Effector memory CD8-positive, alpha-beta T cell (primary cell): ENCODE results near the gene RNASE7.

Experiments
- ATAC-seq: fragments of 150-1000 bp; cut with Tn5 transposase; replicated peaks from 2 replicates; pipeline ENCODE4 v1.10.0; 2021; ENCODE audit warnings: mild to moderate bottlenecking, moderate library complexity
- DNase-seq, 3 experiments: peaks; one replicate each; pipeline ENCODE4 v3.0.0; 2021
- H3K27ac Mint-ChIP-seq, 2 donors: one replicate each; pipeline ENCODE4 v1.8.0; 2022; ENCODE audit warnings: mild to moderate bottlenecking in 2 of 2, mixed read lengths in 2 of 2, moderate library complexity in 2 of 2
- H3K27me3 Mint-ChIP-seq, 2 donors: one replicate each; pipeline ENCODE4 v1.8.0; 2022; ENCODE audit warnings: mixed read lengths in 2 of 2
- H3K36me3 Mint-ChIP-seq: one replicate; pipeline ENCODE4 v1.8.0; 2022; ENCODE audit warnings: mild to moderate bottlenecking, moderate library complexity, mixed read lengths; ENCODE audit not compliant: insufficient read depth
- H3K4me1 Mint-ChIP-seq, 2 donors: one replicate each; pipeline ENCODE4 v1.8.0; 2022; ENCODE audit warnings: low read depth in 2 of 2, mixed read lengths in 2 of 2
- H3K4me3 Mint-ChIP-seq, 2 donors: one replicate each; pipeline ENCODE4 v1.8.0; 2022; ENCODE audit warnings: mild to moderate bottlenecking in 2 of 2, mixed read lengths in 2 of 2, moderate library complexity in 2 of 2
- H3K9me3 Mint-ChIP-seq, 2 donors: one replicate each; pipeline ENCODE4 v1.8.0; 2022; ENCODE audit warnings: mixed read lengths in 2 of 2

Gene RNASE7

GRCh38 chr14:21056520-21057163 is 14.5 kb downstream of the RNASE7 start:
- ATAC-seq (no peak), DNase-seq (no peak)
- Mint-ChIP-seq H3K4me3 (no peak overlapping the region), H3K36me3 (no peaks in the 10 kb centered on the region), H3K27ac (no peak overlapping the region), H3K4me1 (no peaks in the 10 kb centered on the region), H3K9me3 (no peaks in the 10 kb centered on the region), H3K27me3 (peaks cover 33 to 48% of the 10 kb centered on the region in 2 donors)

DNA sequence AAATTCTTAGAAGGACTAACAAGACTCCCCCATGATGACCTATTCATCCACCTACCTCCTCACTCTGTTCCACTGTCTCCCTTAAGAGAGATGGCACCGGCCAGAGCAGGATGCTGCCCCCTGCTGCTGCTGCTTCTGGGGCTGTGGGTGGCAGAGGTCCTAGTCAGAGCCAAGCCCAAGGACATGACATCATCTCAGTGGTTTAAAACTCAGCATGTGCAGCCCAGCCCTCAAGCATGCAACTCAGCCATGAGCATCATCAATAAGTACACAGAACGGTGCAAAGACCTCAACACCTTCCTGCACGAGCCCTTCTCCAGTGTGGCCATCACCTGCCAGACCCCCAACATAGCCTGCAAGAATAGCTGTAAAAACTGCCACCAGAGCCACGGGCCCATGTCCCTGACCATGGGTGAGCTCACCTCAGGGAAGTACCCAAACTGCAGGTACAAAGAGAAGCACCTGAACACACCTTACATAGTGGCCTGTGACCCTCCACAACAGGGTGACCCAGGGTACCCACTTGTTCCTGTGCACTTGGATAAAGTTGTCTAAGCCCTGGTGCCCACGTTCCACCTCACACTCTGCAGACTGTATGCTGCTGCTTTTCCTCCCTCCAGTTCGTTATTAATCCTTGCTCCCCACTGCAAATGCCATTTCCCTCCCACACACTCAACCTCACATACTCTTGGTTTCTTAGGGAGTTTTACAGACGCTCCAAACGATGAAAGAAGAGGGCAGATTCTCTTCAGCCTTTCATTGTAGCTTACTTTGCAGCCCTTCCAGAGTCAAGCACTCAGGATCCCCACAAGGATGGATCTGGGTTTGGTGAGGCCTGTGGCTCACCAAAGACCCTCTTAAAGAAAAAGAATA is 15.9 kb downstream of the RNASE7 start, which contains the start of gene RNASE8:
Gene RNASE8, plus strand, starts transcription at position 20 of the 873 bp plus-strand sequence. Its CDS starts 71 bp downstream, at position 91.
- Mint-ChIP-seq H3K27me3 (peaks cover 36 to 47% of the 10 kb centered on the region in 2 donors), H3K4me1 (no peaks in the 10 kb centered on the region), H3K9me3 (no peaks in the 10 kb centered on the region), H3K27ac (no peak within 1 kb of the TSS), H3K36me3 (no peaks in the 10 kb centered on the region), H3K4me3 (no peak within 1 kb of the TSS)
- DNase-seq (no peak), ATAC-seq (no peak)

DNA sequence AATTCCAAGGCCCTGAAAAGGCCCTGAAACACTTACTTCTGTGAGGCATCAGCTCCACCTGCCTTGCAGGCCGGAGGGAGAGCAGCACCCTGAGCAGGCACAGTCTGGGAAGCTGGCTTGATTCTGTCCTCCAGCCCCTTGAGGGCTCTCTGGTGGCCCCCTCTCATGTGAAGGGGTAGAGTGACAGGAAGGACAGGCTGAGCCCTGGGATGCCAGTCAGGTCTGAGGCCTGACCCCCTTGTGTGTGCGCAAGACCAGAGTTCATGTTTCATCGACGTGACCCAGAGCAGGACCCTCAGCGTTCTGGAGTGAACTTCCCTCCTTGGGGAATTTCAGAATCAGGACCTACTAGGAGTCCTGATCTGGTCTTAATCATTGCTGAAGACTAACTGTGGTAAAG is 16.7 kb downstream of the RNASE7 start:
- ATAC-seq (no peak), DNase-seq (no peak)
- H3K36me3 Mint-ChIP-seq, result no peaks in the 10 kb centered on the region
- no peaks in the 10 kb centered on the region for H3K4me1 Mint-ChIP-seq
- no peaks in the 10 kb centered on the region for H3K9me3 Mint-ChIP-seq
- peaks cover 43 to 54% of the 10 kb centered on the region in 2 donors for H3K27me3 Mint-ChIP-seq
- H3K4me3 Mint-ChIP-seq, result no peak overlapping the region
- no peak overlapping the region for H3K27ac Mint-ChIP-seq

- Mint-ChIP-seq H3K27ac (no peak overlapping the region), H3K36me3 (no peaks in the 10 kb centered on the region), H3K9me3 (no peaks in the 10 kb centered on the region), H3K4me1 (no peaks in the 10 kb centered on the region), H3K4me3 (no peak overlapping the region), H3K27me3 (peaks cover 46 to 57% of the 10 kb centered on the region in 2 donors)
- ATAC-seq, result no peak
- no peak for DNase-seq
These were observed 17.9 kb downstream of the RNASE7 start for GRCh38 chr14:21059842-21060613.

- Mint-ChIP-seq H3K36me3 (no peaks in the 10 kb centered on the region), H3K27me3 (peaks cover 54 to 65% of the 10 kb centered on the region in 2 donors), H3K4me1 (no peaks in the 10 kb centered on the region), H3K27ac (no peak overlapping the region), H3K9me3 (no peaks in the 10 kb centered on the region), H3K4me3 (no peak overlapping the region)
- no peak for ATAC-seq
- no peak for DNase-seq
These were observed 18.6 kb downstream of the RNASE7 start for GRCh38 chr14:21060614-21061346.

GRCh38 chr14:21061347-21061668 is 19.1 kb downstream of the RNASE7 start:
- H3K4me1 Mint-ChIP-seq, result no peaks in the 10 kb centered on the region
- H3K36me3 Mint-ChIP-seq, result no peaks in the 10 kb centered on the region
- H3K27ac Mint-ChIP-seq, result no peak overlapping the region
- ATAC-seq (no peak), DNase-seq (no peak)
- no peak overlapping the region for H3K4me3 Mint-ChIP-seq
- H3K27me3 Mint-ChIP-seq, result peaks cover 59 to 70% of the 10 kb centered on the region in 2 donors
- H3K9me3 Mint-ChIP-seq, result no peaks in the 10 kb centered on the region

DNA sequence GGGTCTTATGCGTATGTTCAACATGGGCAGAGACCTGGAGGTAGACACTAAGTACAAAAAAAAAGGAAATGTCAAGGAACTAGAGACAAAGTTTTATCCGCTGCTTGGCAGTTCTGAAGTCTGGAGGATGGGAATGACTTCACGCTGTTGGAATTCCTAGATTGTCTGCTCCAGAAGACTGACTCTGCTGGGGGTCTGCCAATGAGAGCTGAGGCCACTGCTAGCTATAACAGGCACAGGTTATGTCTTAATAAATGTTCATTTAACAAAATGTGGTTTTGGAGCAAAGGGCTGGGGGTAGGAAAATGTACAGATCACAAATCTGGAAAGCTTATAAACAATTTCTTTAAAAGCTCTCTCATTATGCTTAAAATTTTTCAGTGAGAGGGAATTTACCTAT is 21.3 kb downstream of the RNASE7 start:
- no peaks in the 10 kb centered on the region for H3K9me3 Mint-ChIP-seq
- ATAC-seq (no peak), DNase-seq (no peak)
- peaks cover 78 to 85% of the 10 kb centered on the region in 2 donors for H3K27me3 Mint-ChIP-seq
- H3K27ac Mint-ChIP-seq, result no peak overlapping the region
- H3K4me1 Mint-ChIP-seq, result peaks cover 1% of the 10 kb centered on the region in 2 donors
- H3K36me3 Mint-ChIP-seq, result peaks cover 2% of the 10 kb centered on the region
- H3K4me3 Mint-ChIP-seq, result no peak overlapping the region

DNA sequence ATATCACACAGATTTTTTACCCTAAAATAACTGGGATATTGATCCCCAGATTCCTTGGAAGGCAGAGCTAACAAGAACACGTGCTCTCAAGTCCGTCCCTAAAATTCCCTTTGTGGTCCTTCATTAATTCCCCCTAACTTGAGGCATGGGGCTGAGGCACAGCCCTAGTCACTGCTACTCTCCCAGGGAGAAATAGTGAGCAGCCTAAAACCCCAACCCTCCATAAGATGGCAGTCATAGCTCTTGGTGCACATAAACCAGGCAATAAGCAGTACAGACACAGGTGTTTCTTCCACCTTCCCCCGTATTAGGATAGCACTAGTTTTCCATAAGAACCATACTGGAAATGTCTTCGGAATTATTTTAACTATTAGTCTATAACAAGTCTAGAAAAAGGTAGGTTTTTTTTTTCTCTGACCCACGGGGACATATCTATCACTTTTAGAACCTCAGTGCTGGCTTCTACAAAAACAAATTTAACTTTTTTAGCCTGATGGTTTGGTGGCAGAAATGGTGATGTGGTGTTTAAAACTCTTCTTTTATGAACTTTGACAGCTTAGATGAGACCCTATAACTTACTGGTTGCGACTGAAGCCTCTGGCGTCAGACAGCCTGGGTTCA is 24.8 kb downstream of the RNASE7 start:
- DNase-seq, result no peak
- ATAC-seq, result no peak
- Mint-ChIP-seq H3K36me3 (peaks cover 8% of the 10 kb centered on the region), H3K27ac (no peak overlapping the region), H3K4me3 (no peak overlapping the region), H3K27me3 (peaks cover 89 to 90% of the 10 kb centered on the region in 2 donors), H3K9me3 (no peaks in the 10 kb centered on the region), H3K4me1 (peaks cover 28 to 31% of the 10 kb centered on the region in 2 donors)

GRCh38 chr14:21068521-21069387 is 26.6 kb downstream of the RNASE7 start:
- Mint-ChIP-seq H3K27ac (peak overlapping the region; percentile 92 to 93), H3K9me3 (no peaks in the 10 kb centered on the region), H3K4me1 (peaks cover 28 to 34% of the 10 kb centered on the region in 2 donors), H3K27me3 (peaks cover 89 to 90% of the 10 kb centered on the region in 2 donors), H3K4me3 (peak overlapping the region; percentile 85 to 86), H3K36me3 (peaks cover 11% of the 10 kb centered on the region)
- ATAC-seq (peak; percentile 64), DNase-seq (peak; percentile 56 to 62 (median 58))

GRCh38 chr14:21069388-21070082 is 27.4 kb downstream of the RNASE7 start:
- peak; percentile 36 for ATAC-seq
- DNase-seq, result peak; percentile 18 to 29 (median 28)
- Mint-ChIP-seq H3K27me3 (peaks cover 83 to 94% of the 10 kb centered on the region in 2 donors), H3K4me3 (peak overlapping the region; percentile 85 to 86), H3K36me3 (peaks cover 11% of the 10 kb centered on the region), H3K9me3 (no peaks in the 10 kb centered on the region), H3K27ac (peak overlapping the region; percentile 92 to 93), H3K4me1 (peaks cover 28 to 34% of the 10 kb centered on the region in 2 donors)

- Mint-ChIP-seq H3K36me3 (peaks cover 11% of the 10 kb centered on the region), H3K27ac (peak within 1 kb of the TSS; percentile 92 to 93), H3K27me3 (peaks cover 80 to 89% of the 10 kb centered on the region in 2 donors), H3K9me3 (no peaks in the 10 kb centered on the region), H3K4me3 (peak within 1 kb of the TSS; percentile 85 to 86), H3K4me1 (peaks cover 28 to 34% of the 10 kb centered on the region in 2 donors)
- DNase-seq (peak in 1 of 3 experiments; percentile 24), ATAC-seq (peak; percentile 10)
These were observed 28.0 kb downstream of the RNASE7 start, which contains the start of gene ARHGEF40 for GRCh38 chr14:21070083-21070609. Gene ARHGEF40, plus strand, starts transcription at chr14:21070304. Its CDS starts 93 bp downstream, at chr14:21070397.
